ENCODE measurements around the gene IL10. TPM values are rescaled to one million over a fixed set of nuclear protein-coding genes. Genes with fewer than 3 reads are reported as not detected.
"Not testable (repeated sequence)": the region's sequence is repeated elsewhere in the genome, so short reads cannot be mapped to it uniquely, and the experiment has no call there.

IL10 gene
- total and polyA plus RNA-seq, 8 donors: 0.05 to 0.81 (median 0.24) TPM; not detected in 1

DNA sequence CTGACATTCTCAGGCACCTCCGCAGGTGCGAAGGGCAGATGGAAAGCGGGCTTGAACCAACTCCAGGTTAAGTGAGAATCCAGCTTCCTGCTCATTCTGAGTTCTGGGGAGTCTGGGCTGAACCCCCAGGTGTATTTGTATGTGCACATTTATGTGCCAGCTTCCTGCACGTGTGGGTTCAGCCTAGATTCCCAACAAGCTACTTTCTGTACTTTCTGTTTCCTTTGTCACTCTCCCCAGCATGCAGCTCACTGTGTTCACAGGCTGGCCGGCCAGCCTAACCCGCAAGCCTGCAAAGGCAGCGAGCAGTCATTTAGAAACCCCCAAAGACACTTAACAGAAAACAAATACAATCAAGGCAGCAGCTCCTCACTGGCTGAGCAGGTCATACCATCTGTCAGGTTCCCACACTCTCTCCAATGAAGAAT, 3.0 kb downstream of the IL10 start:
- H3K27me3 ChIP-seq: no peaks in the 10 kb centered on the region
- peak in 3 of 4 donors; percentile 35 to 64 (median 38) for ATAC-seq
- no peaks in the 10 kb centered on the region for H3K4me1 ChIP-seq
- no peak overlapping the region for H3K4me3 ChIP-seq
- FAIRE-seq: no peak
- intact Hi-C loops (cut with DNase I): no loop called here
- DNase-seq: no peak
- no peak for TF ChIP-seq CTCF (IDR thresholded peaks at IDR 0.05)
- H3K27ac ChIP-seq: no peak overlapping the region
- no peaks in the 10 kb centered on the region for H3K9me3 ChIP-seq
- 69 to 72% methylated on average over 7 of the region's 7 CpGs for WGBS, 2 donors
- no peaks in the 10 kb centered on the region for H3K36me3 ChIP-seq

- H3K4me3 ChIP-seq: no peak overlapping the region
- no peaks in the 10 kb centered on the region for H3K36me3 ChIP-seq
- no peaks in the 10 kb centered on the region for H3K9me3 ChIP-seq
- no peak for TF ChIP-seq CTCF (IDR thresholded peaks at IDR 0.05)
- DNase-seq: no peak
- intact Hi-C loops (cut with DNase I): no loop called here
- no peaks in the 10 kb centered on the region for H3K27me3 ChIP-seq
- no peaks in the 10 kb centered on the region for H3K4me1 ChIP-seq
- WGBS, 2 donors: 76 to 83% methylated on average over 14 of the region's 14 CpGs
- ATAC-seq: no peak
- H3K27ac ChIP-seq: no peak overlapping the region
- FAIRE-seq: no peak
Observed at GRCh38 chr1:206768472-206769303, 3.6 kb downstream of the IL10 start.

- no peak overlapping the region for H3K27ac ChIP-seq
- intact Hi-C loops (cut with DNase I): no loop called here
- H3K36me3 ChIP-seq: no peaks in the 10 kb centered on the region
- H3K4me1 ChIP-seq: no peaks in the 10 kb centered on the region
- WGBS, 2 donors: 68 to 69% methylated on average over 8 of the region's 8 CpGs
- H3K9me3 ChIP-seq: no peaks in the 10 kb centered on the region
- DNase-seq: peak in 1 of 6 donors; percentile 60
- TF ChIP-seq CTCF (IDR thresholded peaks at IDR 0.05): no peak
- no peak overlapping the region for H3K4me3 ChIP-seq
- no peaks in the 10 kb centered on the region for H3K27me3 ChIP-seq
- FAIRE-seq: no peak
- peak in 3 of 4 donors; percentile 56 to 76 (median 70) for ATAC-seq
Observed at GRCh38 chr1:206766251-206766856, 5.9 kb downstream of the IL10 start.

GRCh38 chr1:206765771-206766170, 6.5 kb downstream of the IL10 start:
- H3K27me3 ChIP-seq; H3K9me3 ChIP-seq; DNase-seq; H3K4me1 ChIP-seq; H3K4me3 ChIP-seq; intact Hi-C loops (cut with DNase I); H3K27ac ChIP-seq; FAIRE-seq; H3K36me3 ChIP-seq; ATAC-seq: not testable (repeated sequence)
- 83 to 92% methylated on average over 1 of the region's 1 CpG for WGBS, 2 donors

DNA sequence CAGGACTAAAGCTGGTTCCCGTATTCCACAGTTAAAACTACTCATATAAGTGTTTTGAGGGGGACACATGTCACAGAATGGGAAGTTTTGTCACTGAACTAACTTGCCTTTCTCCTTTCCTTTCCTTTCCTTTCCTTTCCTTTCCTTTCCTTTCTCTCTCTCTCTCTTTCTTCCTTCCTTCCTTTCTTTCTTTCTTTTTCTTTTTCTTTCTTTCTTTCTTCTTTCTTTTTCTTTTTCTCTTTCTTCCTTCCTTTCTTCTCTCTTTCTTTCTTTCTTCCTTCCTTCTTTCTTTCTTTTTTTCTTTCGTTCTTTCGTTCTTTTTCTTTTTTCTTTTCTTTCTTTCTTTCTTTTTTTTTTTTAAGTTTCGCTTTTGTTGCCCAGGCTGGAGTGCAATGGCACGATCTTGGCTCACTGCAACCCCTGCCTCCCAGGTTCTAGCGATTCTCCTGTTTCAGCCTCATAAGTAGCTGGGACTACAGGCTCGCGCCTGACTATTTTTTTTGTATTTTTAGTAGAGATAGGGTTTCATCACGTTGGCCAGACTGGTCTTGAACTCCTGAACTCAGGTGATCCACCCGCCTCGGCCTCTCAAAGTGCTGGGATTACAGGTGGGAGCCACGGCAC, 9.4 kb downstream of the IL10 start:
- FAIRE-seq; DNase-seq; ATAC-seq; H3K4me1 ChIP-seq; H3K36me3 ChIP-seq; H3K4me3 ChIP-seq; H3K9me3 ChIP-seq; intact Hi-C loops (cut with DNase I); H3K27ac ChIP-seq; H3K27me3 ChIP-seq: not testable (repeated sequence)
- WGBS, 2 donors: 82 to 87% methylated on average over 12 of the region's 12 CpGs
